HG03139 (cell line): Measurements from ENCODE around the gene ELF3.
"Not testable (repeated sequence)": the region's sequence is repeated elsewhere in the genome, so short reads cannot be mapped to it uniquely, and the experiment has no call there.

Source experiments
- ATAC-seq: cut with Tn5 transposase; IDR thresholded peaks from one replicate; pipeline ENCODE4 v1.9.1; 2021; ENCODE audit not compliant: unreplicated experiment

ELF3 gene

DNA sequence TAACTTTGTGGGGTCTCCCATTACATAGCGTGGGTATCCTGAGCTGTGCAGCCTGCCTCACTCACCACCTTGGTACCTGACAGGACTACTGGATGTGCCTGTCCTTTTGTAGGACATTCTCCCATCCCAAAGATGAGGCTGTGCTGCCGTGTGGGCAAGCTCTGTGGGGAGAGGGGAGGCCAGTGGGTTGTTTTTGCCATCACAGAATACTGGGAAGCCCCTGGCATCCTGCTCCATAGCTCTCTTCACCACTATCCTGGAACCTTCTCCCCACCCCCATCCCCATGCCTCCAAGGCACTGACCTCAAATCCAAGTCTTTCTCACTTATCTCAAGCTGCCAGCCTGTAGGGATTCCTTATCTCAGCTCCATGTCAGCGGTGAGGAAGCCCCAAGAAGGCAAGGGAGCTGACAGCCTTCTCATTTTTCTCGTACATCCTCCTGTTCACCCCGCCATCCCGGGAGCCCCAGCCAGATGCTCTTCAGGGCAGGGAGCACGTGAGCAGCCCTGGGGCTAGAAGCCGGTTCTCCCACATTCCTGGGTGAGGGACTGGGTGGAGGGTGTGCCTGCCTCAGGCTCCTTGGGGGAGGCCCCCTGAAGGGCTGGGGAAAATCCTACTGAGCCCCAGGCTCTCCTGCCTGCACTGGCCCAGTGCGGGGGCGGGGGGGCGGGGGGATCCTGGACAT, 2.4 kb upstream of the ELF3 start:
- no peak for ATAC-seq

DNA sequence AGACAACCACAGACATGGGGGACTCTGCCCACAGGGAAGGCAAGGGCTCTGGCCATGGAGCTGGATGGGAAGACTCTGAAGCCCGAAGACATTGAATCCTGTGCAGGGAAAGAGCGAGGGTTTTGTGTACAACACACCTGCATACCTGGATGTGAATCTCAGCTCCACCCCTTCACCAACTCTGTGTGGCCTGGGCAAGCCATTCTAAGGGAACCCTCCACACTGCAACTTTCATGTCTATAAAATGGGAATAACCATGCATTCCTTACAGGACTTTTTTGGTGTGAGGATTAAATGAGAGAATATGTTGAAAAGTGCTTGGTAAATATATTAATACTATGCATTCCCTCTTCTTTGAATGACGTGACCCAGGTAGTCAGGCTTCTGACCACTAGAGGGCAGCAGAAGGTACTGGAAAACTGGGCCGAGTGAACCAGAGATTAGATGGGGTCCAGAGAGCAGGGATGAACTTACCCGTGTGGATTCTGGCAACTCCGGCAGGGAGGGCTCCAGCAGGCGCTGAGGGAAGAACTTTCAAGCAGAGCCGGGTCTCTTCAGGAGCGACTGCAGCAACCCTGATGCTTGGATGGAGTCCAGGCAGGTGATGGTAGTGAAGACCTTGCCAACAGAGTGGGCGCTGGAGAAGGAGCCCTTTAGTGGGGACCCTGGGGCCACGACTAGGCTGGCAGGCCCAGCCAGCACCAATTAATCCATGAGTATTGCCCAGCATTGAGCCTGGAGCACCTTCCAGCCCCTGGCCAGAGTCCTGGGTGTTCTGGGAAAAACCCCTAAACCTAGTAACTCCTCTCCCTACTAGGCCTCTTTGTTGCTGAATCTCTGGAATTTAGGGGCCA, 834 bp upstream of the ELF3 start:
- ATAC-seq: no peak

DNA sequence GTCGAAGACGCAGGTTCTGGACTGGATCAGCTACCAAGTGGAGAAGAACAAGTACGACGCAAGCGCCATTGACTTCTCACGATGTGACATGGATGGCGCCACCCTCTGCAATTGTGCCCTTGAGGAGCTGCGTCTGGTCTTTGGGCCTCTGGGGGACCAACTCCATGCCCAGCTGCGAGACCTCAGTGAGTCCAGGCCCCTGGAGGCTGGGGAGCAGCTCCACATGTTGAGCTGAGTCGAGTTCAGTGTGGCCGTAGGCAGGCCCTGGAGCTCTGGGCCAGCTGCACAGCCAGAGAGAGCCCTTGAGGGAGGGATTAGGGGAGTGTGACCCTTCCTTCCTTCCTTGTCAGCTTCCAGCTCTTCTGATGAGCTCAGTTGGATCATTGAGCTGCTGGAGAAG, 1.6 kb downstream of the ELF3 start:
- no peak for ATAC-seq

DNA sequence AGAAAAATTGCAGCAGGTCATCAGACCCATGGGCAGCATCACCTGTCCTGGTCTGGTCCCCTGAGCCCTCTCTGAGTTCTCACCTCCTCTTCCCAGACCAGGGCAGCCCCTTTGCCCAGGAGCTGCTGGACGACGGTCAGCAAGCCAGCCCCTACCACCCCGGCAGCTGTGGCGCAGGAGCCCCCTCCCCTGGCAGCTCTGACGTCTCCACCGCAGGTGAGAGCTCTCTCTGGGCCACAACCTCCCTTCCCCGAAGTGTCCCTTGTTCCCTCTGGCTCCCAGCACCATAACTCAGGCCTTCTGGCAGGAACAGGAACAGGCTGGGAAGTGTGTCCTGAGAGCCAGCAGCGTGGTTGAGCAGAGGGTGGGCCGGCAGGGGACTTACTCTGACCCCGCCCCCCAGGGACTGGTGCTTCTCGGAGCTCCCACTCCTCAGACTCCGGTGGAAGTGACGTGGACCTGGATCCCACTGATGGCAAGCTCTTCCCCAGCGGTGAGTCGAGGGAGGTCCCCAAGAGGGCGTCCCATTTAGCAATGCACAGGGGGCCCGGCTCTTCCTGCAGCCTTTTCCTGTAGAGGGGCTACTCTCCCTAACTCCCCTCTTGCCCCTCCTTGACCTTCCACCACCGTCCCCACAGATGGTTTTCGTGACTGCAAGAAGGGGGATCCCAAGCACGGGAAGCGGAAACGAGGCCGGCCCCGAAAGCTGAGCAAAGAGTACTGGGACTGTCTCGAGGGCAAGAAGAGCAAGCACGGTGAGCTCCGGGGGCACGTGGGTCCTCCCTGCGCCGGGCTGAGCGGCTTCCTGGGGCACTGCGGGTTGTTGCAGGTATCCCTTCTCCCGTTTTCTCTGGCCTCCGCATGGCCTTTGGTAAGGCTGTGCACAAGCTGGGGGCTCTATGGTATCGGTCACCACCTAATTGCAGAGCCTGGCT, 2.4 kb downstream of the ELF3 start:
- ATAC-seq: no peak

DNA sequence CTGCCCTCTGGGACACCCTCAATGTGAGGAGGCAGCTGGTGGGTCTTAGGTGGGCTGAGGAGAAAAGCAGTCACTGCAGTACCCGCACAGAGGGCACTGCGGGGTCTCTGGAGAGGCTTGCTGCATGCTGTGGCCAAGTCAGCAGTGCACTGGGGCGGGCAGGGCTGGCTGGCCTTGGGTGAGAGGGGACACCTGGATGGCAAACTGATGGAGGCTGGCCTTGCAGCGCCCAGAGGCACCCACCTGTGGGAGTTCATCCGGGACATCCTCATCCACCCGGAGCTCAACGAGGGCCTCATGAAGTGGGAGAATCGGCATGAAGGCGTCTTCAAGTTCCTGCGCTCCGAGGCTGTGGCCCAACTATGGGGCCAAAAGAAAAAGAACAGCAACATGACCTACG, 3.2 kb downstream of the ELF3 start:
- ATAC-seq: no peak

DNA sequence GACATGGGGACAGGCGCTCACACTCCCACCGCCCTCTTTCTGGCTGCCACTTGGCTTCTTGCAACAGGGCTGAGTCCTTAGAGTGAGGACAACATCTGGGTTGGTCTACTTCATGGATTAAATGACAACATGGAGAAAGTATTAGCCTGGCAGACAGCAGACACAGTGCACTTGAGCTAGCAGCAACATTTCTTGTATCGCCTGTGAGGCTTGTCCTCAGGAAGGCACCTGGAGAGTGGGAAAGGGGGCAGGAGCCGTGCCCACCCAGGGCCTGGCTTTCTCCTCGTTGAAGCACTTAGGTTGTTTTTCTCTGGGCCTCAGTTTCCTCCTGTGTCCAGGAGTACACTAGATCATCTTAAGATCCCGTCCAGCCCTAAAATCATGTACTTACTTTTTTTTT, 3.7 kb downstream of the ELF3 start:
- no peak for ATAC-seq

DNA sequence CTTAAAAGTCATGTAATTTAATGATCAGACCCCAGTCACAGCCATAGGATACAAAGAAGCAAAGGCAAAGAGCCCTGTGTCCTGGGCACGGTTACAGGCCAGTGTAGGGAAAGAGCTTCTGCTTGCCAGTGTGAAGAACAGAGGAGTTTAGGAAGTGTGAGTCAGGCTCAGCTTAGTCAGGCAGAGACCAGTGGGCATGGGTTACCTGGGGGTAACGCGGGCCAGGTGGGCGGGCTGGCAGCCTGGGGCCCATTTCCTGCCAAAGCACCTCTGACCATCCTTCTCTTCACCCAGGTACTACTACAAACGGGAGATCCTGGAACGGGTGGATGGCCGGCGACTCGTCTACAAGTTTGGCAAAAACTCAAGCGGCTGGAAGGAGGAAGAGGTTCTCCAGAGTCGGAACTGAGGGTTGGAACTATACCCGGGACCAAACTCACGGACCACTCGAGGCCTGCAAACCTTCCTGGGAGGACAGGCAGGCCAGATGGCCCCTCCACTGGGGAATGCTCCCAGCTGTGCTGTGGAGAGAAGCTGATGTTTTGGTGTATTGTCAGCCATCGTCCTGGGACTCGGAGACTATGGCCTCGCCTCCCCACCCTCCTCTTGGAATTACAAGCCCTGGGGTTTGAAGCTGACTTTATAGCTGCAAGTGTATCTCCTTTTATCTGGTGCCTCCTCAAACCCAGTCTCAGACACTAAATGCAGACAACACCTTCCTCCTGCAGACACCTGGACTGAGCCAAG, 4.7 kb downstream of the ELF3 start:
- ATAC-seq: no peak

DNA sequence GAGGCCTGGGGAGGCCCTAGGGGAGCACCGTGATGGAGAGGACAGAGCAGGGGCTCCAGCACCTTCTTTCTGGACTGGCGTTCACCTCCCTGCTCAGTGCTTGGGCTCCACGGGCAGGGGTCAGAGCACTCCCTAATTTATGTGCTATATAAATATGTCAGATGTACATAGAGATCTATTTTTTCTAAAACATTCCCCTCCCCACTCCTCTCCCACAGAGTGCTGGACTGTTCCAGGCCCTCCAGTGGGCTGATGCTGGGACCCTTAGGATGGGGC, 5.2 kb downstream of the ELF3 start:
- ATAC-seq: no peak

DNA sequence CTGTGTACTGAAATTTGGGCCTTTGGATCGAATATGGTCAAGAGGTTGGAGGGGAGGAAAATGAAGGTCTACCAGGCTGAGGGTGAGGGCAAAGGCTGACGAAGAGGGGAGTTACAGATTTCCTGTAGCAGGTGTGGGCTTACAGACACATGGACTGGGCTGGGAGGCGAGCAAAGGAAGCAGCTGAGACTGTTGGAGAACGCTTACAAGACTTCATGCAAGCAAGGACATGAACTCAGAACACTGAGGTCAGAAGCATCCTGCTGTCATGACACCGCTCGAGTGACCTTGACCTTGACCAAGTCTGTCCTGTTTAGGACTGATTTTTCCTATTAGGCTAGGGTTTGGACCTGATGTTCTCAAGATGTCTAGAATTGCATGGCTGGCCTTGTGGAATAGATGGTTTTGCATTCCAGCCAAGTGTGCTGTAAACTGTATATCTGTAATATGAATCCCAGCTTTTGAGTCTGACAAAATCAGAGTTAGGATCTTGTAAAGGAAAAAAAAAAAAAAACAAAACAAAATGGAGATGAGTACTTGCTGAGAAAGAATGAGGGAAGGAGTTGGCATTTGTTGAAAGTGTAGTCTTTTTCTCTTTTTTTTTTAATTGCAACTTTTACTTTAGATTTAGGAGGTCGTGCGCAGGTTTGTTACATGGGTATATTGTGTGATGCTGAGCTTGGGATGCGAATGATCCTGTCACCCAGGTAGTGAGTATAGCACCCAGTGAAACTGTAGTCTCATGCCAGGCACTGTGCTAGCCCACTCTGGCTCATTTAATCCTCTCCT, 5.8 kb downstream of the ELF3 start:
- ATAC-seq: no peak

DNA sequence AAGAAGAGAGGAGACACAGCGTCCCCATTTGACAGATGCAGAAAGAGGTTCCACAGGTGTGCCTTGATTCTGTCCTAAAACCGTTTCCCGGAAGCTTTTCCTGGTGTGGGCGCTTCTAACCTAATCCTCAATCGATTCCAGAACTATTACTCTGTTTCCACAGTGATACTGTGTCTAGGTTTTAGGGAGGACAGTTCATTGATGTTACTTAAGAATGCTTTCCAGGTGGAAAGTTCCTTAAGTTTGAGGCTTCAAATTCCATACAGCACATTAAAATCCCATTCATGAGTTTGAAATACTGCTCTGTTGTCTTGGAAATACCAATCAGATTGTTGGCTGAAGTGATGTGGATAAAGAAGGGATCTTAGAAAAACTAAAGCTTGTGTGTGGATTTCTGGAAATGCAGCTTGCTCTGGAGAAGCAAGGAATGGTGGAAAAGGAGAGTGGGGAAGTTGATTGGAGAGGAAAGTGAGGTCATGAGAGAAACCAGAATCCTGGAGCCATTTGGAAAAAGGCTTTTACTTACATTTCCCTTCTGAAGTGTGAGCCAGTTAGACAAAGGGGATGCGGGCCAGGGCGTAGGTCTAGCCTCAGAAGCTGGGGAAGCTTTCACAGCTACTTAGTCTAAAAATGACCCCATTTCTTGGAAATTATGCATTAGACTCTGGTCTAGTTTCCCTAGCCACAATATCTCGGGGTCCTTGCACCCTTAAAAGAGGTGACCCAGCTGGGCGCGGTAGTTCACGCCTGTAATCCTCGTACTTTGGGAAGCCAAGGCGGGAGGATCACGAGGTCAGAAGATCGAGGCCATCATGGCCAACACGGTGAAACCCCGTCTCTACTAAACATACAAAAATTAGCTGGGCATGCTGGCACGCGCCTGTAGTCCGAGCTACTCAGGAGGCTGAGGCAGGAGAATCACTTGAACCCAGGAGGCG, 6.7 kb downstream of the ELF3 start:
- no peak for ATAC-seq

DNA sequence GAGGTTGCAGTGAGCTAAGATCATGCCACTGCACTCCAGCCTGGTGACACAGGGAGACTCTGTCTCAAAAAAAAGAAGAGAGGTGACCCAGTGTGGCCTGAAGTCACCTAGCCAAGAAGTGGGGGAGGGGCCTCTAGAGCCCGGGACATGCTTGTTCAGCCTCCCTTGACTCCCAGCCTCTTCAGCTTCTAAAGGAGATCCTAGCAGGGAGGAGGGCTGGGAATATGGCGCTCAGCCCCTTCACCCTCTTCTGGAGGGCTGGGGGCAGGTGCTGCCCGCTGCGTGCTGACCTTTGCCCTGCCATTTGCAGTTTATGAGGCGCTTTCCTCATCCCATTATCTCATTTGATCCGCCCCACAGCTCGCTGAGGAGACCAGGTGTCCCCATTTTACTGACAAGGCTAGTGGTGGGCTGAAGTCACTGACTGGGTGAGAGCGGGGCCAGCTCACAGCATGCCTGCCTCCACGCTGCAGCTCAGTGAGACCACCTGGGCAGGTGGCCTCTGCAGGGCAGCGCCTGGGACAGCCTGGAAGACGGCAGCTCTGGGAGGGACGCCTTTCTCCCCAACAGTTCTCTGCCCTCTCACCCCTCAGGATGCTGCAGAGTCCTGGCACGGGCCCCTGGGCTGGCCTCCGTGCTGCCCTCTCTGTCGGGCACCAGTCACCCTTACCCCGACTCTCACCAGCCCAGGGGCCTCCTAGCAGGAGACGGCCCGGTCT, 7.5 kb downstream of the ELF3 start:
- no peak for ATAC-seq

DNA sequence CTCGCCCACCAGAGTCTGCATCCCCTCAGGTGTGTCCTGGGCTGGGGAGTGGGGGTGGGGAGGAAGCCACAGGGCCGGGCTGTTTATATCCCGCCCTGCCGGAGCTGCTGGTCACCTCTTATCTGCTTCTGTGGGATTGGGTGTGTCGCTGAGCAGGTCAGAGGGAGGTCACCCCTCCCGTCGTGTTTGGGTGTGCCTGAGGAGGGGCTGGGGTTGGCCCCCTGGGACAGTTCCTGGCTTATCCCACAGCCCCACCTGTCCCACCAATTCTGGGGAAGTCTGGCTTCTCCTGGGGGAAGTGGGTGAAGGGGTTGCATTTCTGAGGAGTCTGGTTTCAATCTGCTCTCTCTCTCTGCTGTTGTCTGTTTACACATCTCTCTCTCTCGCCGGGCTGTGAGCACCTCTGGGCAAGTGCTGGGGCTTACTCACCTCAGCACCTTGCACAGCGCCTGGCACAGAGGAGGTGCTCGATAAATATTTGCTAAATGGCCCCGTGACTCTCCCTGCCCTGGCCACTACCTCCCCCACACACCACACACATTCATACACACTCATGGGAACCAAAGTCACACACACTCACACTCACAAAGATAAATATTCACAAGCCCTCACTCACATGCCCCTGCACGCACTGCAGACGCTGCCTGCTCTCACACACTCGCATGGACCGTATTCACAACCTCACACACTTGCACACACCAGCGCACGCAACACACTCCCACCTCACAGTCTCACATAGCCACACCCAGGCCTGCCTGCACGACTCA, 8.3 kb downstream of the ELF3 start:
- ATAC-seq: no peak

DNA sequence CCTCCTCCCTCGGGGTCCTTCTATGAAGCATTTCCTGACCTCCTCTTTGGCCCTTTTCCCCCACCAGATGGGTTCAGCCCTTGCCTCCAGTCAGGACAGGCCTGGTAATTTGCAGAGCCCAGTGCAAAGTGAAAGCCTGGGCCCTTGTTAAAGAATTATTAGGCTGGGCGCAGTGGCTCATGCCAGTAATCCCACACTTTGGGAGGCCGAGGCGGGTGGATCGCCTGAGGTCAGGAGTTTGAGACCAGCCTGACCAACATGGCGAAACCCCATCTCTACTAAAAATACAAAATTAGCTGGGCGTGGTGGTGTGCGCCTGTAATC, 8.8 kb downstream of the ELF3 start:
- not testable (repeated sequence) for ATAC-seq

DNA sequence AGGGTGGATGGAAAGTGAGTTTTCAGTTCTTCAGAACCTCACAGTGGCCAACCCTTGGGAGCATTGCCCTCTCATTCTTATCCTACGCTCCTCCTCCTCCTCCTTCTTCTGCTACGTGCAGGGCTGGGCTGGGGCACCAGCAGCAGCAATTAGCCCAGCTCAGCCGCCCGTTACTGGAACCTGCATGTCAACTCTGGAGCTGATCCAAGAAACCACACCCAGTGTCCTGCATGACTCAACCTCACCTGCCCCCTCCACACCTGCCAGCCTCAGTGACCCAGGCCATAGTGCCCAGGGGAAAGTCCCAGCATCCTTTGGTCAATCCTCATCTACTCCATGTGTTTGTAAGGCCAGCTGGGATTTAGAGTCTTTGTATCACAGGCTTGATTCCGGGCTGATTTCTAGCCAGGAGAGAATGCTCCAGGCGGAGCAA, 12.6 kb downstream of the ELF3 start:
- ATAC-seq: no peak

DNA sequence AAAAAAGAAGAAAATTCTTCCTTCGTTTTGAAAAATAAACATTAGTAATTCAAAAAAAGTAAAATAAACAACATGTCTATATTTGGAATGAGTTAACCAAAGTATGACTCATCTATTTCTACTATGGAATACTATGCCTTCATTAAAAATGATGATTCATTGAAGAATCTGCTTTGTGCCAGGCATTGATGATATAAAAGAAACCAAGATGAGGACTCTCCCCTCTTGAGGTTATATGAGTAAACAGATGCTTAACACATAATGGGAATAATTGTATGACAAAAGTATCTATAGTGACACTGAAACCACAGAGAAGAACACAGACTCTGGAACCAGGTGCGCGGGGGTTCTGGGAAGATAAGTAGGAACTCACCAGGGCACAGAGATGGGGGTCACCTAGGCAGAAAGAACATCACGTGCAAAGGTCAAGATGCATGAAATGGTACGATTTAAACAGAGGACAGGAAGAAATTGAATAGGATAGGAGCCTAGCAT, 18.8 kb downstream of the ELF3 start:
- no peak for ATAC-seq

DNA sequence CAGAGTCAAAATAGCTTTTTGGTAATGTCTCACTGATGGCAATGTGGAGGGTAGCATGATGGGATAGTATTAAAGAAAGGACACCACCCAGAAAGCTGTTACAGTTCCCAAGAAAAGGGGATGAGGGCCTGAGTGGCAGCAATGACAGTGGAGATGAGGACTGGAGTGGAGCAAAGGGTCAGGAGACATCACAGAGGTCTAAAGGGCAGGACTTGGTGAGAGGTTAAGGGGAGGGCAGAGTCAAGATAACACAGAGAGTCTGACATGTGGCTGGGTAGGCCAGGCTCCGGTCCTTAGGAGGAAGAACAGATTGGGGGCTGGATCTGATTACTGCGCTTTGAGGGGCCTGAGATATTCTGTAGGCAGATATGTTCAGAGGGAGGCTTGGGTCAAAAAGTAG, 19.3 kb downstream of the ELF3 start:
- no peak for ATAC-seq

DNA sequence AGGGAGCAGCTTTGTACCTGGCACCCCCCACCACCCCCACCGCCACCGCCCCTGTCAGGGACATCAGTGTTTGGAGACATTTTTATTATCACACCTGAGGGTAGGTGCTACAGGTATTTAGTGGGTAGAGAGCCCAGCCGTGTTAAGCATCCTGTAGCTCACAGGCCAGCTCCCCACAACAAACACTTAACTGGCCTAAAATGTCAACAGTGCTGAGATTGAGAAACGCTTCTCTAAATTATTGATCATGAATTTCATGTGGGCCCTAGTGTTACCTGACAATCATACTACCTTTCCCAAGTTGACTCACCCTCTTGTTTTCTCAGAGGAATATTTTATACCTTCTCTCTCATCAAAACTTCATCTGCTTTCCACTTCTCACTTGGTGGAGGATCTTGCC, 21.4 kb downstream of the ELF3 start:
- ATAC-seq: no peak
